ENCODE data around the gene PNKD.

GRCh38 chr2:218395090-218395444 lies 124.7 kb downstream of the PNKD start:
- TF ChIP-seq, protein P1, sequence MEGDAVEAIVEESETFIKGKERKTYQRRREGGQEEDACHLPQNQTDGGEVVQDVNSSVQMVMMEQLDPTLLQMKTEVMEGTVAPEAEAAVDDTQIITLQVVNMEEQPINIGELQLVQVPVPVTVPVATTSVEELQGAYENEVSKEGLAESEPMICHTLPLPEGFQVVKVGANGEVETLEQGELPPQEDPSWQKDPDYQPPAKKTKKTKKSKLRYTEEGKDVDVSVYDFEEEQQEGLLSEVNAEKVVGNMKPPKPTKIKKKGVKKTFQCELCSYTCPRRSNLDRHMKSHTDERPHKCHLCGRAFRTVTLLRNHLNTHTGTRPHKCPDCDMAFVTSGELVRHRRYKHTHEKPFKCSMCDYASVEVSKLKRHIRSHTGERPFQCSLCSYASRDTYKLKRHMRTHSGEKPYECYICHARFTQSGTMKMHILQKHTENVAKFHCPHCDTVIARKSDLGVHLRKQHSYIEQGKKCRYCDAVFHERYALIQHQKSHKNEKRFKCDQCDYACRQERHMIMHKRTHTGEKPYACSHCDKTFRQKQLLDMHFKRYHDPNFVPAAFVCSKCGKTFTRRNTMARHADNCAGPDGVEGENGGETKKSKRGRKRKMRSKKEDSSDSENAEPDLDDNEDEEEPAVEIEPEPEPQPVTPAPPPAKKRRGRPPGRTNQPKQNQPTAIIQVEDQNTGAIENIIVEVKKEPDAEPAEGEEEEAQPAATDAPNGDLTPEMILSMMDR (IDR thresholded peaks at IDR 0.05) = no peak
- TF ChIP-seq POLR2AphosphoS5 (IDR thresholded peaks at IDR 0.05) = no peak

All from suprapubic skin (tissue), 3 donors.